ENCODE measurements around the gene CROT. TPM values are rescaled to one million over a fixed set of nuclear protein-coding genes. Genes with fewer than 3 reads are reported as not detected.
"Not testable (repeated sequence)": the region's sequence is repeated elsewhere in the genome, so short reads cannot be mapped to it uniquely, and the experiment has no call there.

The CROT gene
- polyA plus RNA-seq (2013, experiment 1 of 2), result 7.3 TPM
- 9.4 TPM for polyA plus RNA-seq (2013, experiment 2 of 2)

DNA sequence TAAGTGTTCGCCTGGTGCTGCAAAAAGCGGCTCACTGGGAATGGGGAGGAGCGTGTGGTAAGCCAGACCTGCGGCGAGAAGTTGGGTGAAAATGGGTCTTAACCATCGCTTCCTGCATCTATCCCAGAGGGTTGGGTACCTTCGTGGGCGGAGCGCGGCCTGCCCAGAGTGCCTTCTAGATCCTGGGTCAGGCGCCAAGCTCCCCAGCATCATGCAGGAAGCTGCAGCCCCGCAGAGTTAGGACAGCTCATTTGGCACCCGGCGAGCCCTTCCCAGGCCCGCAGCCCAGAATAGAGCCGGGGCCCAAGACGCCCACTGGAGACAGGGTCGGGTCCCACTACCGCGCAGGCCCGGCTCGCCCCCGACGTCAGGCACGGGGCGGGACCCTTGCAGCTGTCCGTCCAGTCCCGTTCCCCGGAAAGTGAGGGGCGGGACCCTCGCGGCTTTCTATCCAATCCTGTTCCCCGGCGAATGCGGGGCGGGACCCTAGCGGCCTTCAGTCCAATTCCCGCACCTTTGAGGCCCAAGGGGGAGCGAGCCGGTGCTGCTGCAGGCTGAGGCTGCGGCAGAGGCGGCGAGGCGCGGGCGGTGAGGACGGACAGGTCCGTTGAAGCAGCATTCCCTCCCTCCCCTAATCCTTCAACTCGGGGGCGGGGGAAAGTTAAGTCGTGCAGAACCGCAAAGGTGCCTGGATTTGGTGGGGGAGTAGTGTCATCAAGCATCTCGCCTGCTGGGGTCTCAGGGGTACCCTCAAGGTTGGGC is at the start of gene CROT:
TSS of gene CROT (plus strand) at position 499 of the 762 bp plus-strand sequence. CDS start 3,405 bp downstream, outside the sequence.
- H3K36me3 ChIP-seq (ENCODE audit: control insufficient read depth, insufficient read depth, low read length), result peaks cover 17% of the 10 kb centered on the region
- no peaks in the 10 kb centered on the region for H3K4me1 ChIP-seq (ENCODE audit: control insufficient read depth, insufficient read depth, low read length, poor library complexity, severe bottlenecking)
- 5 to 6% methylated on average over 38 to 47 of the region's 53 CpGs for WGBS, 2 experiments (ENCODE audit: insufficient coverage in 2 of 2)
- H3K9me3 ChIP-seq (ENCODE audit: control insufficient read depth, low read length), result no peaks in the 10 kb centered on the region
- peak within 1 kb of the TSS; percentile 54 for H3K4me3 ChIP-seq (ENCODE audit: extremely low read depth, insufficient read depth, low read length, poor library complexity, severe bottlenecking)
- peak within 1 kb of the TSS; percentile 48 for H3K27ac ChIP-seq (ENCODE audit: low read depth, low read length, severe bottlenecking)

DNA sequence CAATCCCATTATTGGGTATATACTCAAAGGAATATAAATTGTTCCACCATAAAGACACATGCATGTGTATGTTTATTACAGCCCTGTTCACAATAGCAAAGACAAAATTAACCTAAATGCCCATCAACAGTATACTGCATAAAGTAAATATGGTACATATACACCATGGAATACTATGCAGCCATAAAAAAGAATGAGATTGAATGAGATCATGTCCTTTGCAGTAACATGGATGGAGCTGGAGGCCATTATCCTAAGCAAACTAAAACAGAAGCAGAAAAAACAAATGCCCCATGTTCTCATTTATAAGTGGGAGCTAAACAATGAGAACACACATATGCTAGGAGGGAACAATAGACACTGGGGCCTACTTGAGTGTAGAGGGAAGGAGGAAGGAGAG is 44.7 kb upstream of the CROT start:
- H3K36me3 ChIP-seq (ENCODE audit: control insufficient read depth, insufficient read depth, low read length), result no peaks in the 10 kb centered on the region
- no peak overlapping the region for H3K27ac ChIP-seq (ENCODE audit: low read depth, low read length, severe bottlenecking)
- no peak overlapping the region for H3K4me3 ChIP-seq (ENCODE audit: extremely low read depth, insufficient read depth, low read length, poor library complexity, severe bottlenecking)
- H3K4me1 ChIP-seq (ENCODE audit: control insufficient read depth, insufficient read depth, low read length, poor library complexity, severe bottlenecking), result no peaks in the 10 kb centered on the region
- H3K9me3 ChIP-seq (ENCODE audit: control insufficient read depth, low read length), result no peaks in the 10 kb centered on the region

GRCh38 chr7:87310790-87311419 is 34.6 kb upstream of the CROT start:
- 84 to 91% methylated on average over 3 to 4 of the region's 4 CpGs for WGBS, 2 experiments (ENCODE audit: insufficient coverage in 2 of 2)
- Histone ChIP-seq H3K4me3 (ENCODE audit: extremely low read depth, insufficient read depth, low read length, poor library complexity, severe bottlenecking) (no peak overlapping the region), H3K27ac (ENCODE audit: low read depth, low read length, severe bottlenecking) (no peak overlapping the region), H3K36me3 (ENCODE audit: control insufficient read depth, insufficient read depth, low read length) (no peaks in the 10 kb centered on the region), H3K9me3 (ENCODE audit: control insufficient read depth, low read length) (no peaks in the 10 kb centered on the region), H3K4me1 (ENCODE audit: control insufficient read depth, insufficient read depth, low read length, poor library complexity, severe bottlenecking) (no peaks in the 10 kb centered on the region)

DNA sequence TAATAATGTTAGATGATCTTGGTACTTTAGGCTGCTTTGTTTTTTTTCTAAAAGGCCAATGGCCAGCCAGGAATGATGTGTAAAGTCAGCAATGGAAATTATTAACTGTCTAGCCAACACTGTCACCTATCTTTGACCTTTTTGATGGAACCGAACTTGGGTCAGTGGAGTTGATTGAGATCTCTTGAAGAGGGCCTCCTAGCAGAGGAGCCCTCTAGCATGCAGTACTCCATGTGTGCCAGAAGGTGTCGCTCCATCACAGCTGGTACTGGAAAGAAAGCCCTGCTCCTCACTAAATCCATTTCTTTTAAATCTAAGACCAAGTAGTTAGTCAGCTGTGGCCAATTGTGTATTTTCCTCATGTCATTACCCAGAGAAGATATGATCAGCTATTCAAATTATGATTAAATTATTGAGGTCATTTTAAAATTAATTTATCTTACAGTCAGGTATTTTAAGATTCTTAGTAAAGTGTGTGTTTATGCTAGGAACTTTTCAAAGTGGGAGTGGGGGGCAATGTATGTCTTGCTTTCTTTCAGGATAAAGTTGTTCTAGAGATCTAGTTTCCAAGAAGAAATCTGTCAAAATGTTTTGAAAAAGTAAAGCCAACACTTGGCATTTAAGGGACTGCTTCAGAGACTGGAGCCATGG is 33.1 kb upstream of the CROT start:
- H3K36me3 ChIP-seq (ENCODE audit: control insufficient read depth, insufficient read depth, low read length), result no peaks in the 10 kb centered on the region
- H3K4me1 ChIP-seq (ENCODE audit: control insufficient read depth, insufficient read depth, low read length, poor library complexity, severe bottlenecking), result peaks cover 3% of the 10 kb centered on the region
- WGBS, 2 experiments (ENCODE audit: insufficient coverage in 2 of 2), result 40 to 75% methylated on average over 1 to 2 of the region's 2 CpGs
- no peaks in the 10 kb centered on the region for H3K9me3 ChIP-seq (ENCODE audit: control insufficient read depth, low read length)
- no peak overlapping the region for H3K27ac ChIP-seq (ENCODE audit: low read depth, low read length, severe bottlenecking)
- H3K4me3 ChIP-seq (ENCODE audit: extremely low read depth, insufficient read depth, low read length, poor library complexity, severe bottlenecking), result no peak overlapping the region

DNA sequence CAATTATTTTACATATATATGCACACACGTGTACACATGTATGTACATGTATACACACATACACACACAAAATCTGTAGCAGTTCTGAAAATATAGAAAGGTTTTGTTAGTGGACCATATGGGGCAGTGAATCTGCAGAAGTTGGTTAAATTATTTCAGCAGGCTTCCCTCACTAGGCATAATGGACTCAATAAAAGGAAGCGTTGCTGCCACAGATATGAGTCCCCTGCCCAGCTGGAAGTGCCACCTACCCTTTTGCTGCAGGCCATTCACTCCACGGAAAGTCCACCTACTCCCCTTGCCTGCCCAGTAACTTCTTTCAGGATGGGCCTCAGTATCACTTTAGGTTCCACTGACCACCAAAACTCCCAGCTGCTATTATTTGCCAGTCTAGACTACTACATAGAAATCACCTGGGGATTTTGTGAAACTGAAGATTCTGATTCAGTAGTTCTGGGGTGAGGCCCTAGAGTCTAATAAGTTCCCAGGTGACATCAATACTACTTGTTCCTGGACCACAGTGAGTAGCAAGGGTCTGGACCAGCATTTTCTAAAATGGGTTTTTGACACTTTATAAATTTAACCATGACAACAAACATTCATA is 29.3 kb upstream of the CROT start:
- no peaks in the 10 kb centered on the region for H3K9me3 ChIP-seq (ENCODE audit: control insufficient read depth, low read length)
- H3K4me1 ChIP-seq (ENCODE audit: control insufficient read depth, insufficient read depth, low read length, poor library complexity, severe bottlenecking), result peaks cover 7% of the 10 kb centered on the region
- no peaks in the 10 kb centered on the region for H3K36me3 ChIP-seq (ENCODE audit: control insufficient read depth, insufficient read depth, low read length)
- no peak overlapping the region for H3K27ac ChIP-seq (ENCODE audit: low read depth, low read length, severe bottlenecking)
- WGBS, 2 experiments (ENCODE audit: insufficient coverage in 2 of 2), result 100% methylated on average over 1 to 2 of the region's 3 CpGs
- no peak overlapping the region for H3K4me3 ChIP-seq (ENCODE audit: extremely low read depth, insufficient read depth, low read length, poor library complexity, severe bottlenecking)

DNA sequence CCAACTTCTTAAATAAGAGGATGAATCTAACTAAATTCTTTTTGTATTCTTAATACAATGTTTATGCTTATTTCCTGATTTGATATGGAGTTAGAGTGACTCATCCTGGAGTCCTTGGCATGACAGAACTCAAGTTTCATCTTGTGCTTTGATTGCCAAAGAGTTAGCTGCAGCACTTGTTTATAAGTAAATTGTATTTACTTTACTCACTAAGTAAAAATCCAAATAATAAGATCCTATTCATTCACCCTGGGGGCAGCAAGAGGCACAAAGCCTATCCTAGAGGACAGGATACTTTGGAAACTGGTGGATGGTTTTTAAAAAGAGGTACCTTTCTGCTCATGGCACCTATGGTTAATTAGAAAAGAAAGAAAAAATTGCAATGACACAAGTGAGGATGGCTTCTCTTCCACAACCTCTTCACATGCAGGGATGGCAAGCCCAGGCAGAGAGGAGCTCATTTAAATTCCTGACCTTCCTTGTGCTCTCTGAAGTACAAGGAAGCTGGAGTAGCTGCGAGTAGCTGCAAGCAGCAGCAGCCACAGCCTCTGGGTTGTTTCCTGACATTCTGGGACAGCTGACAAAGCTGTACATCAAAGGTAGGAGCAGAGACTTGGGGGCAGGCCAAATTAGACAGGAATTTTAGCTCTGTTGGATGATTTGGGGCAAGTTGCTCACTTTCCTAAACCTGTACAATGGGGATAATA is 28.5 kb upstream of the CROT start:
- Histone ChIP-seq H3K27ac (ENCODE audit: low read depth, low read length, severe bottlenecking) (no peak overlapping the region), H3K4me3 (ENCODE audit: extremely low read depth, insufficient read depth, low read length, poor library complexity, severe bottlenecking) (no peak overlapping the region), H3K4me1 (ENCODE audit: control insufficient read depth, insufficient read depth, low read length, poor library complexity, severe bottlenecking) (peaks cover 7% of the 10 kb centered on the region), H3K36me3 (ENCODE audit: control insufficient read depth, insufficient read depth, low read length) (no peaks in the 10 kb centered on the region), H3K9me3 (ENCODE audit: control insufficient read depth, low read length) (no peaks in the 10 kb centered on the region)
- WGBS, 2 experiments (ENCODE audit: insufficient coverage in 2 of 2), result 100% methylated on average over 1 of the region's 1 CpG; no CpG with 5 or more reads in 1 of the 2 experiments

DNA sequence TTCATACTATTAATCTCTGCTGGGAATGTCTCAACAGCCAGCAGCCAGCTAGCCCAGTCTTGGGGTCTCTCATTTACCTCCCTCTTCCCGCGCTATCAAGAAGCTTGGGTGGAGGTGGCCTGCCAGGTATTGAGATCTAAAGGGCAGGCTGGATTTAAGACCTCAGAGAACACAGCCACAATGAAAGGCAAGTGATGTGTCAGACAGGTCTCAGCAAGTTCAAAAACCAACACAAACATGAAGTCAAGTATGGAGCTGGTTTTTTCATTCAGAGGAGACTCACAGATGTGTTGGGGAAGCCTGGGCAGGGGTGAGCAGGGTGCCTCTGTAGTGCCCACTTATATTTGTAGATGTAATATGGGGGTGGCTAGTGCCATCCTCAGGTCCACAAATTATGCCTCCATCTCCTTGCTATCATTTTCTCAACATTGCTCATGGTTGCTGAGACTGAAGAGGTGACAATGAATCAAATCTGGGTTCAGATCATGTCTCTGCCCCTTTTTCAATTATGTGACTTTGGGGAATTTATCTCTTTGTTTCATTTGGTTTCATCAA is 27.7 kb upstream of the CROT start:
- H3K27ac ChIP-seq (ENCODE audit: low read depth, low read length, severe bottlenecking), result no peak overlapping the region
- no peaks in the 10 kb centered on the region for H3K36me3 ChIP-seq (ENCODE audit: control insufficient read depth, insufficient read depth, low read length)
- H3K4me1 ChIP-seq (ENCODE audit: control insufficient read depth, insufficient read depth, low read length, poor library complexity, severe bottlenecking), result peaks cover 7% of the 10 kb centered on the region
- H3K4me3 ChIP-seq (ENCODE audit: extremely low read depth, insufficient read depth, low read length, poor library complexity, severe bottlenecking), result no peak overlapping the region
- peaks cover 3% of the 10 kb centered on the region for H3K9me3 ChIP-seq (ENCODE audit: control insufficient read depth, low read length)
- 94 to 100% methylated on average over 1 to 2 of the region's 2 CpGs for WGBS, 2 experiments (ENCODE audit: insufficient coverage in 2 of 2)

- 67 to 86% methylated on average over 1 of the region's 1 CpG for WGBS, 2 experiments (ENCODE audit: insufficient coverage in 2 of 2)
Measured at GRCh38 chr7:87318741-87319140, 26.7 kb upstream of the CROT start.

DNA sequence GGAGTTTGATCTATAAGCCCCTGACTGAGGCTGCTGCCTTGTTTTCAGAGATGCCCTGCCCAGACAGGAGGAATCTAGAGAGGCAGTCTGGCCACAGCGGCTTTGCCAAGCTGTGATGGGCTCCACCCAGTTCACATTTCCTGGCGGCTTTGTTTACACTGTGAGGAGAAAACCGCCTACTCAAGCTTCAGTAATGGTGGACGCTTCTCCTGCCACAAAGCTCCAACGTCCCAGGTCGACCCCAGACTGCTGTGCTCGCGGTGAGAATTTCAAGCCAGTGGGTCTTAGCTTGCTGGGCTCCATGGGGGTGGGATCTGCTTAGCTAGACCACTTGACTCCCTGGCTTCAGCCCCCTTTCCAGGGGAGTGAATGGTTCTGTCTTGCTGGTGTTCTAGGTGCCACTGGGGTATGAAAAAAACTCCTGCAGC is 26.3 kb upstream of the CROT start:
- not testable (repeated sequence) for H3K27ac ChIP-seq (ENCODE audit: low read depth, low read length, severe bottlenecking); H3K36me3 ChIP-seq (ENCODE audit: control insufficient read depth, insufficient read depth, low read length); H3K4me1 ChIP-seq (ENCODE audit: control insufficient read depth, insufficient read depth, low read length, poor library complexity, severe bottlenecking); H3K4me3 ChIP-seq (ENCODE audit: extremely low read depth, insufficient read depth, low read length, poor library complexity, severe bottlenecking); H3K9me3 ChIP-seq (ENCODE audit: control insufficient read depth, low read length)
- WGBS, 2 experiments (ENCODE audit: insufficient coverage in 2 of 2), result 83 to 85% methylated on average over 5 to 8 of the region's 8 CpGs

More at GRCh38 chr7:87318741-87319140, 26.7 kb upstream of the CROT start:
- Histone ChIP-seq H3K36me3 (ENCODE audit: control insufficient read depth, insufficient read depth, low read length) (no peaks in the 10 kb centered on the region), H3K4me3 (ENCODE audit: extremely low read depth, insufficient read depth, low read length, poor library complexity, severe bottlenecking) (no peak overlapping the region), H3K4me1 (ENCODE audit: control insufficient read depth, insufficient read depth, low read length, poor library complexity, severe bottlenecking) (peaks cover 7% of the 10 kb centered on the region), H3K9me3 (ENCODE audit: control insufficient read depth, low read length) (peaks cover 8% of the 10 kb centered on the region), H3K27ac (ENCODE audit: low read depth, low read length, severe bottlenecking) (no peak overlapping the region)

GRCh38 chr7:87322912-87323311 is 22.6 kb upstream of the CROT start:
- H3K9me3 ChIP-seq (ENCODE audit: control insufficient read depth, low read length), result peaks cover 26% of the 10 kb centered on the region
- no peak overlapping the region for H3K4me3 ChIP-seq (ENCODE audit: extremely low read depth, insufficient read depth, low read length, poor library complexity, severe bottlenecking)
- no peaks in the 10 kb centered on the region for H3K36me3 ChIP-seq (ENCODE audit: control insufficient read depth, insufficient read depth, low read length)
- peaks cover 4% of the 10 kb centered on the region for H3K4me1 ChIP-seq (ENCODE audit: control insufficient read depth, insufficient read depth, low read length, poor library complexity, severe bottlenecking)
- H3K27ac ChIP-seq (ENCODE audit: low read depth, low read length, severe bottlenecking), result no peak overlapping the region
- WGBS, 2 experiments (ENCODE audit: insufficient coverage in 2 of 2), result 100% methylated on average over 1 of the region's 1 CpG

Measured in mesodermal cell (in vitro differentiated cells).